HG02763 (cell line): Measurements from ENCODE around the gene SSR2.
"Not testable (repeated sequence)": the region's sequence is repeated elsewhere in the genome, so short reads cannot be mapped to it uniquely, and the experiment has no call there.

Experiments used
- ATAC-seq: cut with Tn5 transposase; IDR thresholded peaks from one replicate; pipeline ENCODE4 v1.9.1; 2021; ENCODE audit warnings: mild to moderate bottlenecking, moderate library complexity; ENCODE audit not compliant: unreplicated experiment

Gene SSR2

DNA sequence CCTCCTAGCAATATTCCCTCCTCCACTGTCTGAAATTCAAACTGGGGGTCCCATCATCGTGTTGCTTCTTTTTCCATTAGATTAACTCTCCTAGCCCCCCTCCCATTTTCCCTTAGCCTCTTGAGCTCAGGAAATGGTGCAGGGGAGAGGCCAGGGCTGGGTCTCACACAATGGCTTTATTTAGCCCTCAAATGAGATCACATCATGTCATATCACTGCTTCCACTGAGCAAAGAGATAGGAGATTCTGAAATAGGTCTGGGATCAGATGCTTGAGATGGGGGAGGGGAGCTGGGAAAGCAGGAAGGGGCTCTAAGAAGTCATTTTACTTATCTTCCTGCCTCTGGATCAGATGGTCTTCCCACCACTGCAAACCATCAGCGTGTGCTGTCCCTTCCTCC, 24.6 kb downstream of the SSR2 start:
- ATAC-seq: no peak

DNA sequence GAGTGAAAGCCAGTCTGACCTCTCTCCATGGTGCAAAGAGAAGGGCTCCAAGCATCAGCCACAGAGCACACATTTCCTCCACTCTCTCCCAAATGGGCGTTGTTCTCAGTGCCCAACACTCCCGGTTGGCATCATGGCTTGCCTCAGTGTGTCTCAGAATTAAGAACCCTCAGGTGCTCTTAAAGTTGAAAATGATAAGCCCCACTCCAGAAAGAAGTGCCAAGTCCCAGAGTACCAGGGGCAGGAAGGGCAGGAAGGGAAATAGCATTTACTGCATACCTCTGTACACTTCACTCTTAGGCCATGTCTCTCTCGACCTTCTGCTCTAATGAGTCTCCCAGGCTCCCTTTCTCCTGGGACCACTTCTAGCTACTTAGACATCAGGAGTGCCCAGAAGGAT, 27.2 kb downstream of the SSR2 start:
- ATAC-seq: no peak

DNA sequence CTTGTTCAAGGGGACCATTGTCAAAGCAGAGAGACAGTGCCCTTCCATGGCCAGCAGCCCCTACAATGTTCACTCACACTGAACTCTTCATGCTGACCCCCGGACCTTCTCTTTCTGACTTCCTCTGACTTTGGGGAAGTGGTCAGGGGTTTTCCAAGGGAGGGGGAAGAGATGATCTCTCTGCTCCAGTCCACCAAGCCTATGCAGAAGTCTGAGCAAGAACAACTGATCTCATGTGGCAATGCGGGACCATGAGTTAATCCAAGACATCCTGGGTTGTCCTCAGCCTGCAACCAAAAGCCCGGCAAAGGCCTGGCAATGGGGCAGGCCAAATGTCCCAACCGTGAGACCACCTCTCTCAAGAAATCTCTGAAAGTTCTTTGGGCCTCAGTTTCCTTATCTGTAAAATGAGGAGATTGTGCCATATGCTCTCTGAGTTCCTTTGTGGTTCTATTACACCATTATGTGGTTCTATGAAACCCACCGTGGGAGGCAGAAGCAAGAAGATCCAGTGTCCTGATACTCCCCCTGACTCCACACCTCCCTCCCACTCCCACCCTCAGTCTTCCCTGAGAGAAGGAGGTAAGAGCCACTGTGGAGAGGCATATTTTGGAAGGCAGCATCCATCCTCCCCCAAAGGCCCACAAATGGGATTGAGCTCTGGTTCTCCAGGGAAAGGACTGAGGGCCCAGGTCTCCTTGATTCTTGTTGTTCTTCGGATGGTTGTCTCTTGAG, 30.6 kb downstream of the SSR2 start:
- ATAC-seq: no peak

DNA sequence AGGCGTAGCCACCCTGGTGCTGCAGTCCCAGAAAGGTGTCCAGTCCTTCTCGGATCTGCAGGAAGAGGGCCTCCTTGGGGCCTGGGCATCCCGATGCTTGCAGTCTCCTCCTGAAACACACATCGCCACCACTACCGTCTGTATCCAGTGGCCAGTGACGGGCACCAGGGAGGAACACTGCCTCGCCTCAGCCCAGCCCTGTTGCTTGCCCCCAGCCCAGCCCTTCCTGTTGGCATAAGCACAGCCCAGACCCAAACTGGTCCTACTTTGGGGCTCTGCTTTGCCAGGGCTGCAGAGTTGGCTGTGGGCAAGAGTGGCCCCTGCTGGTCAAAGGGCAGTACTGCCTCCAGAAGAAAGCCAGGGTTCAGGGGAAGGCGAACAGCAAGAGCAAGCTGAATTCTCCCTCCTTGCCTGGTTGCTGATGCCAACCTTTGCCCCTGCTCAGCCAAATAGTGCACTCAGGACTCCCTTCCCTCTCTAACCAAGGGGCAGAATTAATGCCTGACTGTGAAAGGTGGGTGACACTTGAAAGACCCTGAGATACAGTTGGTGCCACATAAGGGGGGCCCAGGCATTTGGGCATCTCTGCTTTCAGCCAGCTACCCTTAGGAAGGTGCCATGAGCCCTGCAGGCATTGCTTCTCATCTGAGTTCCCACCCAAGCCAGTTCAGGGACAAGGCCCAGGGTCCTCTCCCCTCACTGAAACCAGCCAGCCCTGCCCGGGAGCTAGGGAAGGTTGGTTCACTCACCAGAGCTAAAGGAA, 31.3 kb downstream of the SSR2 start:
- ATAC-seq: peak; percentile 57

DNA sequence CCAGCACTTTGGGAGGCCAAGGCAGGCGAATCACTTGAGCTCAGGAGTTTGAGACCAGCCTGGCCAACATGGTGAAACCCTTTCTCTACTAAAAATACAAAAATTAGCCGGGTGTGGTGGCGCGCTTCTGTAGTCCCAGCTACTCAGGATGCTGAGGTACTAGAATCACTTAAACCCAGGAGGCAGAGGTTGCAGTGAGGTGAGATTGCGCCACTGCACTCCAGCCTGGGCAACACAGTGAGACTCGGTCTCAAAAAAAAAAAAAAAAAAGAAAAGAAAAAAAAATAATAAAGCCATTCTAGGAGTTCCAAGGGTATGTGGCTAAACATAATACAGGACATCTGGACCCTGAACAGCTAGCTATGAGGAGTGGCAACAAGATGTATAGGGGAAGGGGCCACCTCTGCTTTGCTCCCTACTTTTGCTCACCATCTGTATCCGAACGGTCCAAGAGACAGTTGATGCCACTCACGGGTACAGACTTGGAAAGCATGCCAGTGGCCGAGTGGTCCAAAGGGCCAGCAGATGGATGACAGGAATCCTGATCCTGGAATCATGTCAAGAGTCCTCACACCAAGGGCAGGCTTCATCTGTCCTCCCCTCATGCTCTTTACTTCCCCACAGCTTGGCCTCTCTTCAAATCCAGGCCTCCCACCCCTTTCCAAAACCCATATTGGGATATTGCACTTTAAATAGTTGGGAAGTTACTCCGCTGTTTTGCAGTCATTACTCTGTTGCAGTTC, 35.7 kb downstream of the SSR2 start:
- ATAC-seq: not testable (repeated sequence)

DNA sequence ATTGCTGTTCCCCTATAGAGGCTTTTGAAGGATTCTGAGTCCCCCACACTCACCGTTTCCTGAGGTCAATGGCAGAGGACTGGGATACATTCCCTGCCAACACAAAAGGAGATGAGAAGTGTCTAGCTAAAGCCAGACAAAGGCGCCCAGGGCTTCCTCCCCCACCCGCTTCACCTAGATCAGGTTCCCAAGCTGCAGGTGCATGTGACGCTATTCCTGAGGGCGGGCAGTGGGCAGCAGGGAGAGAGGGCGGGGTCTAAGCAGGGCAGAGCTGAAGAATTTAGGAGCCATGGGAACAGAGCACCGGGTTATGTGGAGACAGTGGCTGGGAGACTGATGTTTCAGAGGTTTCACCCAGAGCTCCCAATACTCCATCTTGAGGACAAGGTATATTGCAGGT, 36.4 kb downstream of the SSR2 start:
- no peak for ATAC-seq

DNA sequence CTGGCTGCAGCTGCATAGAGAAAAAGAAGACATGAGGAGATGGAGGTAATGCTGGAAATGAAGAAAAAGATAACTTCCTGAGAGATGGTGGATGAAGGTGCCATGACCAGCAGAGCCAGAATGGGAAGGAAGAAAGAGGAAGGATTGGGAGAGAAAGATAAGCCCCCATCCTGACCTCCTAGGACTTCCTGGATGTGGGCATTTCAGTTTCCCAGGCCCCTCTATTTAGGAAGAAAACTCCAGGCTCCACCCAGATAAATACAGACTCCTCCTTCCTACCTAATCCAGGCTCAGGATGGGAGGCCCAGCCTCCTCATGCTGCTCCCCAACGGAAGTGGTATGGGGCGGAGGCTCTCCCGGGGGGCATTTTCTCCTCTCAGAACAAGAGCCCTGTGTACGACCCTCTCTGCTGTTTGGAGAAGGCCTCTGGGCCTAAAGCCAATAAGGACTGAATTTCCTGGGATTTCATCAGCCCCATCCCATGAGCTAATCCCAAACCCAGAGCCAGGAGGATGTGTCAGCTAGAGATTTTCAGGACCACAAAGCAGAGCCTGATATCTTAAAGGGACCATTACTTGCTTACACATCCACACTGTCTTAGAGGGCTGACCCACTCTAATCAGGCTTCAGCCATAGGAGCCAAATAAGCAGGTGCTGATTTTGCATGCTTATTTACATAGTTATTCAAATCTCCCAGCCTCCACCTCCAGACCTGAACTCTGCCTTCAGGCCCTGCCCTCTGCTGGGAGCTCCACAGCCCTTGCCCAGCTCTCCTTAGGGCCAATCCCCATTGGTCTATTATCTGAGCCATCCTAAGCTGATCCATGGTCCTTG, 37.3 kb downstream of the SSR2 start:
- ATAC-seq: no peak

DNA sequence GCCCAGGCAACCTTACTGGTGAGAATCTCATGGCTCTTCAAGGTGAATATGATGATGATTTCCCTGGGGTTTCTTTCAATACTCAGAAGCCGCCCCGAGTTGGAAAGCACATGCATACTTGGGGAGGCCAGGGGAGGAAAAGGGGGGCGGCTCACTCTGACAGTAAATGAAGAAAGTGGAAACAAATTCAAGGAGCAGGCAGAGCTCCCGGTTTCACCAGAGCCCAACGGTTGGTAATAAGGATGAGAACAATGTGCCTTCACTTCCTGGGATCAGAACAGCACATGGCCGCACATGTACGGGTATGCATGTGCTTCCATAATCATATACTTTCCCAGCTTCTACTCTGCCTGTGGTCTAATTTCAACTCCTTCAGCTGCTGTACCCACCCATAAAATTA, 38.6 kb downstream of the SSR2 start:
- no peak for ATAC-seq

DNA sequence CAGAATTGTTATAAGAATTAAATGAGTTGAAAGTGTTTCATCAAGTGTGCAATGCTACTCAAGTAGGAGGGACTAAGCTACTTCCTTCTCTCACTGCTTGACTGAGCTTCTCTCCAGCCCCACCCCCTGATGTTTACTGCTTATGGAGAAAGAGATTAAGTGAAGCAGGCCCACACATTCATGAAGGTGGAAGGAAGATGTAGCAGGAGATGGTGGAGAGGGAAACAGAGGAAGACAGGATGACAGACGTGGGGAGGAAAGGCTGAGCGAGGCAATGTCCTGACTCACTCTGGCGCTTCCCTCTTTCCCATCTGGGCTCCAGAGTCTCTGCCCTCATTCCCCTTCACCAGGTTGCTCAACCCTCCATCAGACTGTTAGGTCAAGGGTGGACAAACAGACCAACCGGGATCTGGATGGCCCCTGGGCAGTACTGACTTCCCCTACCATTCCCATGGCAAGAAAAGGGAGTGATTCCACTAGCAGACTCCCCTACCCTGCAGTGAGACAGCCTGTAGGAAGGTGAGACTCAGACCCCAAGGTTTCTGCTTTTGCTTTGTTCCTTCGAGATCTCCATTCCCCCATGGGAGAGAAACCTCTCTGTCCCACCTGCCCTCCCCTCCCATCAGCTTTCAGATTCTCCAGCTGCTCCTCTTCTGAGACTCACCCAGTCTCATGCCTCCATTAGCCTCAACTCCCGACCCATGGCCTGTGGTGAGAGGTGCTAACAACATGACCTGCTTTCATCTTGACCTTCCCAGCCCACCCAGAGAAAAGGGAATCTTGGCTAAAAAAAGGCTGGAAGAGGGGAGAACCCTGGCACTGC, 39.3 kb downstream of the SSR2 start:
- ATAC-seq: no peak

DNA sequence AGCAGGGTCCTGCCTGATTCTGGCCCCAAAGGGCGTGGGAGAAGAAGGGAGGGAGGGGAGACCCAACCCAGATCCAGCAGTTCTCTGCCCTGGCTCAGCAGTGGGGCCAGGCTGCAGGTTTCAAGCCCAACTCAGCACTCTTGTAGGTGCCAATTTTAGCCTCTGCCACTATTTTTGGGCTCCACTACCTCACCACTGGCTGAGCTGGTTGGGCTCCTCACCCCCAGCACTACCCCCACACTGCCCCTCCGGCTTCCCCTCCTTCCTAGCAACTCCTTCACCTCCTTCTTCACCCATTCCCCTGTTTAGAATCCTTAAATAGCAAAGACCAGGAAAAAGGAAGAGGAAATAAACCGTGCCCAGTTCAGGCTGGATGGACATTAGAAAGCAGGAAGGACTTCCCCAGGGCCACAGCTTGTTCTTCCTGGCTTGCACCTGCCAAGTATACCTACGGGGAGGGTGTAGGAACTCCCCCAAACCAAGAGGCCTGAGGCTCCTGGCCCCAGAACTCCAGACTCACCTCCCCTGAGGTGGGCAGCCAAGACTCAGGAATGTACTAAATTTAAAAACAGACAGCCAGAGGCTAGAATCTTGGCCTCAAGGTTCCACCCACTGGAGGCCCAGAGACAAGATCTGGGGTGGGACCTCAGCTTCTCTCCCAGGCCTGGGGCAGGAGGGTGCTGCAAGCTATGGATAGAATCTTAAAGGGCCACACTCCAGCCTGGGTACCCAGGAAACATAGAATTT, 41.0 kb downstream of the SSR2 start:
- ATAC-seq: no peak

DNA sequence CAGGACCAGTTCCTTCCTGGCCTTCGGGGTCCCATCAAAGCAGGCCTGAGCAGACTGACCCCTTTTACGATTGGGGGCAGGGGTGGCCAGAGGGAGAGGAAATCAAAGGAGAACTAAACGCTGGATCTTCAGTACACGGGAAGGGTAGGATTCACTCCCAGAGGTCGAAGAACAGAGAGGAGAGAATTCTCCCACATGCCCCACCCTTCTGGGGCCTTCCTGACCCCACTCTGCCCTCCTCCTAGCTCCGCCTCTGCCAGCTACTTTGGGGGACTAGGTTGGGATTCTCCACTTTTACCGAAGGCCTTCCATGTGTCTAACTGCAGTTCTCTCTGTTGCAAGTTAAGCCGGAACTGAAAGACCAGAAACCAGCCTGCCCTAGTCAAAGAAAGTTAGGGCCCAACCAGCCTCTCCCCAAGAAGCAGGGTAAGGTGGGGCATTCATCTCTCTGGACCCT, 41.8 kb downstream of the SSR2 start:
- ATAC-seq: no peak

DNA sequence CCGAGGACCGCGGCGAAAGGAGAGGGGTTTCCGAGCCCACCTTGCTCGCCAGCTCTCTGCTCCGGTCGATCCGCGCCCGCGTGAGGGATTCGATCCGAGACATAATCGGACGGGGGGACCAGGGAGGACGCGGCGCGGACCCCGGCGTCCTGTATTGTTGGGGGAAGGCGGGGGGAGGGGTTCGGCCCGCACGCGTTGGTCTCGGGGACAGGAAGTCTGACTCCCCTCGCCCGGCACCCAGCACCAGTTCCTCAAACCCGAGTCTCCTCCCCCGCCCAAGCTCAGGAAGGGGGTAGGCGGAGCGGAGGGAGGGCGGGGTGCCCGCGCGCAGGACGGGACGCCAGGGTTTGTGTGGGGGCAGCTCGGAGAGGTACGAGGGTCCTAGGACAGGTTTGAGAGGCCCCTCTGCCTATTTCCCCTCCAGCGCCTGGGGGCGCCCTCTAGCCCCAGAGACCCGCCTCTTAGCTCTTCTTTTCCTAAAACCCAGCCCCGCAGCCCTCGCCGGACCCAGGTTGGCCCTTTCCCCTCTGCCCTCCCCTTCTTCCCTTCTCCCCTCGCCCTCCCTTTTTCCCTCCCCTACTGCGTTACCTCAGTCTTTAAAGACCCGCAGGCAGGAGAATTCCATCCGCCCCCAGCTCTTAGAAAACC, 42.3 kb downstream of the SSR2 start, which contains the start of gene ARHGEF2:
ARHGEF2 (minus strand) TSS at position 223 of the 648 bp plus-strand sequence; CDS start at position 103, 120 bp downstream.
- peak; percentile 35 for ATAC-seq

DNA sequence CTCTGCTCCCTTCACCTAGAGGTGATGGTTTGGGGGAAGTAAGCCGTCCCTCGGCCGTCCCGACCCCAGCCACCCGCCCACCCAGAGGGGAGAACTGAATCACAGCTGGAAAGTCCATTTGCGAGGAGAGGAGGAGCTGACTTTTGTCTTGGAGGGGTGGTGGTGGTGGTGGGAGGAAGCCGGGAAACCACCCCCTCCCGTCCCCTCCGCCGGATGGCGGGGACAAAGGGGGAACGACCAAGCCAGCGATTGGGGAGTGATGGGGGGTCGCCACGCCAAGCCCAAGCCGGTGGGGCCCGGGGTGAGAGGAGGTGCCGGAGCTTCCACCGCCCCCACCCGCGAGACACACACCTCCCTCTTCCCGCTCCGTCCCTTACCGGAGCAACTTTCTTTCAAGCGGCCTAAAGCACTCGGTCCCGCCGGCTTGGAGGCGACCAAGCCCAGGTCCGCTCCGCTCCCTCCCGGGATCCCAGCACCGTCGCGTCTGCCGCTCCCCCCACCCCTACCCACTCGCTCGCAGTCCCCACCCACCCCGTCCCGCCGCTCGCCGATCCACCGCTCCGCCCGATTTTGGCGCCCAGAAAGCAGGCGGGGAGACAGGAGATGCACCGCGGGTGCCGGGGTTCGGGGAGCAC, 42.9 kb downstream of the SSR2 start:
- ATAC-seq: no peak

DNA sequence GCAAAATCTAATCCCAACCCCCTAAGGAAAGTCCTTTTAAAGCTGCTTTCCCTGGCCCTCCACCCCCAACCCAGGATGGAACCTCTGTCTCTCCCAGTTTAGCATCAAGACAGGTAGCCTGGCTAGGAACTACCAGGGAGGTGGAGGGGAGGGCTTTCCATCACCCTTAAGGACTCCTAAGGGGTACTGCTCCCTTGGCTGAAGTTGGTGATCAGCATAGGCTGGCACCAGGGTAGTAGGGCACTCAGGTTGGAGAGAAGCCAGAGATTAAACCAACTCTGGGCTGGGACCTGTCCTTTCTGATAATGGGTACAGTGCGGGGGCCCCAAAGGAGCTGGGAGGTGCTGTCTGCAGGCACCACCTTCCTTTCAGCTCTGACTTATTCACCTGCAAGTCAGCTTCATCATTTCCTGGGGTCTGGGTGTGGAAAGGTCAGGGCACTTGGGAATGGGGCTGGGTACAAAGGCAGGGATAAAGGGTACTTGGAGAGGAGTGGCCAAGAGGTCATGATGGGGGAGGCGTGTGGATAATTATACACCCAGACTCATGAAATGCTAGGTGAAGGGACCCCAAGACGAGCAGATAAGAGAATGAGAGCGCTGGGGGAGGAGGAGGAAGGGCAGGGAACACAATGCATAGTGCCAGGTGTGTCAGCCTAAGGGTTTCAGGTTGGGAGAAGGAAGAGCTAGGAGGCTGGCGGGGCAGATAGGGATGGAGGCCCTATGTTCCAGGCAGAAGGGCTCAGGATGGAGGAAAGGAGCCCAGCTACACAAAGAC, 43.6 kb downstream of the SSR2 start:
- ATAC-seq: no peak

DNA sequence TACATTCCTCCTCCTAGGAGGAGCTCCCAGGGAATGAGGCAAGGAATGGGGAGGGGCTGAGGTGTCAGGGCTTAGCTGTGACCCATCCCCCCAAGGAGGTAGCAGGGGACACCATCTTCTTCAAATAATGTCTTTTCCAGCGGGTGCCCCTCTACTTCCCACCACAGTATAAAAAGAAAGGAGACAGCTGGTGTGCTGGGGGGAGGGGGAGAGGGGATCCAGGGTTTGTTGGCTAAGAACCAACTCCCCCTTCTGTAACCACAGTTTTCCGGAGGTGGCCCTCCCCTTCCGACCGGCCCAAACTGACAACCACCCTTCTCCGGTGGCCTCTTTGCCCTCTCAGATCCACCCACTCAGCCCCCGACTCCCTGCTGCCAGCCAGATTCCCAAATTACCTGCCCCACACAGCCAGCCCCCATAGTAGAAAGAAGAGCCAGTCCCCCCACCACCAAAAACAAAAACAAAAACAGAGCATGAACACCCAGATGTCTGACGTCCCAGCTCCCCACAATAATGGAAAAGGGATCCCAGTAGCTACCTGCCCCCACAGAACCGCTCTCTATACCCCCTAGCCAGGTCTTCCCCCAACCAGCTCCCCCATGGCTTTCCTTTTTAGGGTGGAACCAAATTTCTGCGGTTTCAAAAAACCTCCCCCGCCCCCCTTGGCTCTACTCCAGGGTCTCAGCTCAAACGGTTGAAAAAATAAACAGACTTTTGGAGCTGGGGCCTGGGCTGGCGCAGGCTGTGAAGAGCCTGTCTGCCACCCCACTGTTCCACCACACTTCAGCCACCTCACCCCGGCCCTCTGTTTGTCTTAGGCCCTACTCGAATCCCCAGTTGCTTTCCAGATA, 44.5 kb downstream of the SSR2 start:
- no peak for ATAC-seq

DNA sequence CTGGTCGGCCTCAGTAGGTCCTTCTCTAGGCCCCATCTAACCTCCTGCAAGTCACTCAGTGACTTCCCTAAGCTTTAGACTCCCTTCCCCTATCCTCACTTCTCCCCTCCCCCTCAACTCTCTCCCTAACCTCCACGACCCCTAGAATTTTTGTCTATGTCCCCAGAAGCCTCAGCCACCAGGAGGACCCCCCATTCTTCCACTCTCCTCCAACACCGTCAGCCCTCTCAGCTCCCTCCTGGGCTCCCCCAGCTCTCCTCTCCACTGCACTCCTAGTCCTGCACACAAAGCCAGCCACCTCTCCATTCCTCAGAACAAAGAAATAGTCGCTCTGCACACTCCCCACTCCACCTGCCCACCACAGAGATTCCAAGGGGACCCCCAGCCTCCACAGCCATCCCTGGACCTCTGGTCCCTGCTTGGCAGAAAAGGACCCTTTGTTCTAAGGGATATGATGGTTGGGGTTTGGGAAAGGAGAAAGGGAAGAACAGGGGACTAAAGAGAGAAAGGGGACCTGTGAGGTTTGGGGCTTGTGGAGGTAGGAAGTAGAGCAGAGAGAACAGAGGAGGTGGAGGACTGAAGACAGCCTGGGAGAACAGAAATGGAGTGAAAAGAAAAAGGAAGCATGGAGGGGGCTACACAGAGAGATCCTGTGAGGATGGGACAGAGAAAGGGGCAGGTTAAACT, 45.2 kb downstream of the SSR2 start:
- ATAC-seq: no peak
